ENCODE measurements around the gene CENPM. TPM values are rescaled to one million over a fixed set of nuclear protein-coding genes. Genes with fewer than 3 reads are reported as not detected.

CENPM gene
- total and polyA plus RNA-seq, 9 of the 15 experiments (the other 6 are each of a cell fraction or from before 2014, with no cell fraction given), result 11.3 to 67.7 (median 32.3) TPM

- Histone ChIP-seq H2AFZ (ENCODE audit: low read depth, low read length) (no peak overlapping the region), H3K79me2 (ENCODE audit: control insufficient read depth, insufficient read depth, low read length) (no peaks in the 10 kb centered on the region), H3K4me1 (replicated peaks in 1 of 2; ENCODE audit: control insufficient read depth in 2 of 2, insufficient read depth in 2 of 2, low read length in 2 of 2) (peaks cover 0 to 11% of the 10 kb centered on the region in 2 experiments; a peak in 2 of 5 replicates), H3K27ac (ENCODE audit: extremely low read depth, low read depth, low read length) (no peak overlapping the region), H3K4me3 (no peak overlapping the region), H3K9ac (ENCODE audit: insufficient read depth in 1 of 2, low read depth in 2 of 2, low read length in 2 of 2) (no peak overlapping the region), H3K4me2 (ENCODE audit: insufficient read depth, low read length) (no peak overlapping the region), H4K20me1 (replicated peaks; ENCODE audit: control insufficient read depth, insufficient read depth, low read length) (no peaks in the 10 kb centered on the region), H3K9me3 (replicated peaks; ENCODE audit: control insufficient read depth, insufficient read depth, low read depth, low read length) (no peaks in the 10 kb centered on the region), H3K27me3 (ENCODE audit: control insufficient read depth in 2 of 2, insufficient read depth in 2 of 2, low read length in 2 of 2) (peaks cover 9 to 59% of the 10 kb centered on the region in 2 experiments; a peak in 4 of 5 replicates), H3K9me1 (ENCODE audit: control insufficient read depth, insufficient read depth, low read length) (no peaks in the 10 kb centered on the region), H3K36me3 (ENCODE audit: control insufficient read depth, insufficient read depth, low read length) (no peaks in the 10 kb centered on the region)
- FAIRE-seq, result no peak
- BruUV-seq (replicated peaks), result no TSS peak
- WGBS (ENCODE audit: insufficient coverage, low coverage, missing lambda C conversion rate), result 4% methylated on average over 4 of the region's 10 CpGs
- intact Hi-C loops (cut with micrococcal nuclease) (no loop called here), in situ Hi-C loops (cut with MboI) (loop anchor here (25.0 kb wide), 1 partner anchor 463 kb away; the partner anchor contains the start of gene NFAM1)
- ATAC-seq, result no peak
- ChIA-PET CTCF (ENCODE audit: low intra/inter-chr PET ratio) (no interaction called here), POLR2A (interaction anchor here (0.7 kb wide), 1 partner anchor 12 kb away, joined by 4 read pairs; no protein-coding TSS in a partner anchor)
- DNase-seq (ENCODE audit: extremely low read depth in 1 of 4, low spot score in 3 of 4), result no peak
- TF ChIP-seq CEBPG (CRISPR knock-in tag; IDR thresholded peaks at IDR 0.05) (0 out of 2 replicates have a peak, but pooled peaks have one; percentile 14), CEBPG (tag; conservative IDR thresholded peaks at IDR 0.05 in 1 of 2, IDR thresholded peaks at IDR 0.05 in 1 of 2) (peak; percentile 46 to 48; a peak in 2 of 4 replicates), E2F8 (IDR thresholded peaks at IDR 0.05; ENCODE audit: low read depth, partially characterized antibody) (no peak), ZNF324 (CRISPR knock-in tag; IDR thresholded peaks at IDR 0.05) (no peak), HES1 (IDR thresholded peaks at IDR 0.05; ENCODE audit: low read depth) (no peak), FOXK2 (conservative IDR thresholded peaks at IDR 0.05 in 1 of 2, IDR thresholded peaks at IDR 0.05 in 1 of 2; ENCODE audit: low read depth in 2 of 2) (no peak), RBM39 (optimal IDR thresholded peaks at IDR 0.05; ENCODE audit: low read depth, low read length) (no peak), ZNF586 (CRISPR knock-in tag; conservative IDR thresholded peaks at IDR 0.05) (no peak)
Observed at GRCh38 chr22:41974691-41975290, 27.8 kb upstream of the CENPM start.

All from K562 (cell line).